ENCODE results near the gene SCN9A. TPM values are rescaled to one million over a fixed set of nuclear protein-coding genes. Genes with fewer than 3 reads are reported as not detected.

SCN9A gene
- total RNA-seq, 2 donors from 2014 or later = 0.10 TPM; not detected in 1

Other genes with a start within 250 kb of the SCN9A start
- gene SCN1A, start 247.9 kb downstream of the SCN9A start, total RNA-seq = not detected
- gene SCN7A, start 118.3 kb upstream of the SCN9A start, total RNA-seq = not detected